T-helper 9 cell (primary cell): ENCODE data around the gene NCEH1.
"Not testable (repeated sequence)": the region's sequence is repeated elsewhere in the genome, so short reads cannot be mapped to it uniquely, and the experiment has no call there.

Source experiments
- DNase-seq: peaks from one replicate; pipeline ENCODE4 v3.0.0-alpha.2; 2020
- total RNA-seq, 2 donors: gene quantifications; one replicate each; lab custom pipeline; 2026; lab: John Stamatoyannopoulos, UW

NCEH1 gene
- total RNA-seq = 4.1 to 4.5 reads per million in 2 donors

- DNase-seq = peak; percentile 49
Measured at GRCh38 chr3:172710664-172711453, at the start of gene NCEH1. NCEH1 (minus strand) TSS chr3:172711067; CDS start chr3:172710984, 83 bp downstream.

- DNase-seq = not testable (repeated sequence)
Measured at GRCh38 chr3:172760416-172760815, 49.5 kb upstream of the NCEH1 start.

GRCh38 chr3:172753125-172753524, 42.3 kb upstream of the NCEH1 start:
- no peak for DNase-seq

- no peak for DNase-seq
Measured at GRCh38 chr3:172752651-172753050, 41.8 kb upstream of the NCEH1 start.

- no peak for DNase-seq
Measured at GRCh38 chr3:172751175-172751704, 40.4 kb upstream of the NCEH1 start.

- DNase-seq = peak; percentile 95
Measured at GRCh38 chr3:172750368-172751174, 39.7 kb upstream of the NCEH1 start, which contains the start of gene ECT2. ECT2 (plus strand) TSS chr3:172750726; CDS start chr3:172754531, 3,805 bp downstream.

GRCh38 chr3:172750069-172750367, 39.2 kb upstream of the NCEH1 start:
- DNase-seq = no peak

GRCh38 chr3:172749230-172749965, 38.5 kb upstream of the NCEH1 start:
- DNase-seq = no peak

GRCh38 chr3:172746475-172746874, 35.6 kb upstream of the NCEH1 start:
- no peak for DNase-seq

GRCh38 chr3:172739462-172739861, 28.6 kb upstream of the NCEH1 start:
- no peak for DNase-seq

GRCh38 chr3:172735014-172735413, 24.1 kb upstream of the NCEH1 start:
- DNase-seq = no peak

GRCh38 chr3:172726380-172726779, 15.5 kb upstream of the NCEH1 start:
- no peak for DNase-seq

GRCh38 chr3:172722536-172723040, 11.7 kb upstream of the NCEH1 start:
- not testable (repeated sequence) for DNase-seq

GRCh38 chr3:172717493-172718088, 6.7 kb upstream of the NCEH1 start:
- DNase-seq = no peak

- no peak for DNase-seq
Measured at GRCh38 chr3:172716476-172716875, 5.6 kb upstream of the NCEH1 start.

GRCh38 chr3:172713316-172713715, 2.4 kb upstream of the NCEH1 start:
- DNase-seq = no peak

- DNase-seq = no peak
Measured at GRCh38 chr3:172711454-172711795, 558 bp upstream of the NCEH1 start.

GRCh38 chr3:172709774-172710663, 848 bp downstream of the NCEH1 start:
- DNase-seq = no peak

- DNase-seq = no peak
Measured at GRCh38 chr3:172708921-172709773, 1.7 kb downstream of the NCEH1 start.

GRCh38 chr3:172707967-172708366, 2.9 kb downstream of the NCEH1 start:
- DNase-seq = no peak
